ENCODE results near the gene TNIP1. TPM values are rescaled to one million over a fixed set of nuclear protein-coding genes. Genes with fewer than 3 reads are reported as not detected.

The TNIP1 gene
- total RNA-seq, 1 experiment from 2014 or later = 65.7 TPM

- ChIA-PET POLR2A (no interaction called here), CTCF (interaction anchor here (0.5 to 1.2 kb wide), 2 partner anchors 51 to 243 kb away, joined by 3 to 4 read pairs; partner anchors contain the start of gene SMIM3)
- Mint-ChIP-seq H3K36me3 (ENCODE audit: insufficient read depth, unreplicated experiment) (peaks cover 31% of the 10 kb centered on the region), H3K4me3 (ENCODE audit: unreplicated experiment) (peak overlapping the region; percentile 45), H3K9me3 (ENCODE audit: unreplicated experiment) (no peaks in the 10 kb centered on the region), H3K4me1 (ENCODE audit: low read depth, unreplicated experiment) (peaks cover 13% of the 10 kb centered on the region), H3K27me3 (ENCODE audit: insufficient read depth, unreplicated experiment) (no peaks in the 10 kb centered on the region), H3K27ac (ENCODE audit: unreplicated experiment) (no peak overlapping the region)
- Histone ChIP-seq H3K4me1 (peaks cover 17% of the 10 kb centered on the region), H3K4me3 (ENCODE audit: low read depth, low read length) (peak overlapping the region; percentile 79), H3K36me3 (ENCODE audit: control insufficient read depth, insufficient read depth, low read length) (0 out of 2 replicates have a peak, but pooled peaks cover 3% of the 10 kb centered on the region), H3K27me3 (replicated peaks; ENCODE audit: control insufficient read depth, insufficient read depth, low read length) (no peaks in the 10 kb centered on the region), H3K9me3 (no peaks in the 10 kb centered on the region)
- no peak for DNase-seq
- BruUV-seq (replicated peaks) = no TSS peak
- intact Hi-C loops (cut with micrococcal nuclease; ENCODE audit: unreplicated experiment) = loop anchor here (2.0 kb wide), 1 partner anchor 17 kb away; no protein-coding TSS in a partner anchor
- no peak for TF ChIP-seq CTCF (IDR thresholded peaks at IDR 0.05; ENCODE audit: insufficient read depth in 1 of 2, low read depth in 1 of 2, low read length in 1 of 2, severe bottlenecking in 1 of 2, unreplicated experiment in 1 of 2)
Observed at GRCh38 chr5:151021746-151022145, 59.1 kb downstream of the TNIP1 start.

- peaks cover 17% of the 10 kb centered on the region for H3K4me1 ChIP-seq
- peaks cover 13% of the 10 kb centered on the region for H3K4me1 Mint-ChIP-seq (ENCODE audit: low read depth, unreplicated experiment)
- TF ChIP-seq CTCF (IDR thresholded peaks at IDR 0.05; ENCODE audit: insufficient read depth in 1 of 2, low read depth in 1 of 2, low read length in 1 of 2, severe bottlenecking in 1 of 2, unreplicated experiment in 1 of 2) = no peak
- peak within 1 kb of the TSS; percentile 57 for H3K27ac Mint-ChIP-seq (ENCODE audit: unreplicated experiment)
- no peaks in the 10 kb centered on the region for H3K9me3 Mint-ChIP-seq (ENCODE audit: unreplicated experiment)
- 0 out of 2 replicates have a peak, but pooled peaks cover 1% of the 10 kb centered on the region for H3K36me3 ChIP-seq (ENCODE audit: control insufficient read depth, insufficient read depth, low read length)
- CTCF ChIA-PET = interaction anchor here (0.7 to 1.3 kb wide), 6 partner anchors 18 to 144 kb away, joined by 3 to 7 read pairs (median 3); no protein-coding TSS in a partner anchor
- POLR2A ChIA-PET = interaction anchor here (0.6 to 1.2 kb wide), 4 partner anchors 15 to 232 kb away, joined by 3 to 4 read pairs (median 3); partner anchors contain the start of gene GM2A
- H3K27me3 ChIP-seq (replicated peaks; ENCODE audit: control insufficient read depth, insufficient read depth, low read length) = no peaks in the 10 kb centered on the region
- H3K4me3 Mint-ChIP-seq (ENCODE audit: unreplicated experiment) = peak within 1 kb of the TSS; percentile 81
- no peaks in the 10 kb centered on the region for H3K27me3 Mint-ChIP-seq (ENCODE audit: insufficient read depth, unreplicated experiment)
- TSS peak; percentile 43 for BruUV-seq (replicated peaks)
- peak; percentile 96 to 97 for DNase-seq
- H3K4me3 ChIP-seq (ENCODE audit: low read depth, low read length) = peak within 1 kb of the TSS; percentile 79
- H3K36me3 Mint-ChIP-seq (ENCODE audit: insufficient read depth, unreplicated experiment) = peaks cover 21% of the 10 kb centered on the region
- intact Hi-C loops (cut with micrococcal nuclease; ENCODE audit: unreplicated experiment) = loop anchor here (2.0 kb wide), 1 partner anchor 16 kb away; no protein-coding TSS in a partner anchor
- no peaks in the 10 kb centered on the region for H3K9me3 ChIP-seq
Observed at GRCh38 chr5:151020304-151021110, 60.3 kb downstream of the TNIP1 start, which contains the start of gene GPX3. Gene GPX3 (plus strand): TSS chr5:151020591. CDS start chr5:151020655, 64 bp downstream.

GRCh38 chr5:151019331-151019730 is 61.5 kb downstream of the TNIP1 start:
- Mint-ChIP-seq H3K4me3 (ENCODE audit: unreplicated experiment) (no peak overlapping the region), H3K27me3 (ENCODE audit: insufficient read depth, unreplicated experiment) (no peaks in the 10 kb centered on the region), H3K9me3 (ENCODE audit: unreplicated experiment) (no peaks in the 10 kb centered on the region), H3K27ac (ENCODE audit: unreplicated experiment) (no peak overlapping the region), H3K36me3 (ENCODE audit: insufficient read depth, unreplicated experiment) (peaks cover 15% of the 10 kb centered on the region), H3K4me1 (ENCODE audit: low read depth, unreplicated experiment) (peaks cover 13% of the 10 kb centered on the region)
- BruUV-seq (replicated peaks) = no TSS peak
- no peak for TF ChIP-seq CTCF (IDR thresholded peaks at IDR 0.05; ENCODE audit: insufficient read depth in 1 of 2, low read depth in 1 of 2, low read length in 1 of 2, severe bottlenecking in 1 of 2, unreplicated experiment in 1 of 2)
- no peak overlapping the region for H3K4me3 ChIP-seq (ENCODE audit: low read depth, low read length)
- 0 out of 2 replicates have a peak, but pooled peaks cover 1% of the 10 kb centered on the region for H3K36me3 ChIP-seq (ENCODE audit: control insufficient read depth, insufficient read depth, low read length)
- POLR2A ChIA-PET = no interaction called here
- peaks cover 21% of the 10 kb centered on the region for H3K4me1 ChIP-seq
- H3K9me3 ChIP-seq = no peaks in the 10 kb centered on the region
- CTCF ChIA-PET = no interaction called here
- H3K27me3 ChIP-seq (replicated peaks; ENCODE audit: control insufficient read depth, insufficient read depth, low read length) = no peaks in the 10 kb centered on the region
- DNase-seq = no peak
- intact Hi-C loops (cut with micrococcal nuclease; ENCODE audit: unreplicated experiment) = no loop called here

Measured in Caco-2 (cell line).